Fibroblast of skin of right biceps (primary cell): ENCODE measurements around the gene USF2.

Source experiments
- DNase-seq: peaks from one replicate; pipeline ENCODE4 v3.0.0-alpha.2; 2013

The USF2 gene

GRCh38 chr19:35328851-35329285 lies 60.1 kb downstream of the USF2 start, which contains the start of gene CD22:
CD22 (plus strand) TSS chr19:35329187; CDS start chr19:35332041, 2,854 bp downstream.
- no peak for DNase-seq

DNA sequence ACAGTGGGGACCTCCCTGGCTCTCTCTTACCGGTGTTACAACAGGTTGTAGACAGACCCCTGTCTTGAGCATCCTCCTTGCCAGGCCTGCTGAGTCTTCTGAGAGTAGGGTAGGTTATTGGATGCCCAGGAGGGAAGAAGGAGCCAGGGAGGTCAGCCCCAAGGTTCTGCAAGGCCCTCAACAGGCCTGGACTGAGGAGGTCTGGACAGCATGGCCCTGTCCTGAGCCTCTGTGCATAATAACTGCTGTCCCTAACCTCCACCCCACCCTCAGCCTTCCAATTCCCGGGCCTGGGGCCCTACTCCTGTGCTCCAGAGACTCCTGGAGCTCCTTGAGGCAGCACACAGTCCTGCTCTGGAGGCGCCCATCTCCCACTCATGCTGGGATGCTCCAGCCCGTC lies 60.6 kb downstream of the USF2 start:
- no peak for DNase-seq
